Jurkat, Clone E6-1 (cell line): ENCODE results near the gene CFAP70.
"Not testable (repeated sequence)": the region's sequence is repeated elsewhere in the genome, so short reads cannot be mapped to it uniquely, and the experiment has no call there.

Experiments
- DNase-seq: peaks from one replicate; pipeline ENCODE4 v3.0.0-alpha.2; 2011; ENCODE audit warnings: low read depth, low spot score
- H3K4me3 ChIP-seq: 2 replicates; pipeline ENCODE4 v1.5.1; 2011; ENCODE audit warnings: mild to moderate bottlenecking, low read length, control low read depth, moderate library complexity

CFAP70 gene

GRCh38 chr10:73357166-73357565 lies 1.5 kb downstream of the CFAP70 start:
- H3K4me3 ChIP-seq = no peak overlapping the region
- no peak for DNase-seq

GRCh38 chr10:73344269-73344668 lies 14.4 kb downstream of the CFAP70 start:
- no peak for DNase-seq
- H3K4me3 ChIP-seq = no peak overlapping the region

- no peak overlapping the region for H3K4me3 ChIP-seq
- no peak for DNase-seq
Observed at GRCh38 chr10:73340121-73340520, 18.5 kb downstream of the CFAP70 start.

- no peak for DNase-seq
- H3K4me3 ChIP-seq = no peak overlapping the region
Observed at GRCh38 chr10:73339436-73339835, 19.2 kb downstream of the CFAP70 start.

GRCh38 chr10:73338801-73339368 lies 19.8 kb downstream of the CFAP70 start:
- DNase-seq = no peak
- H3K4me3 ChIP-seq = no peak overlapping the region

GRCh38 chr10:73333202-73333601 lies 25.5 kb downstream of the CFAP70 start:
- no peak for DNase-seq

GRCh38 chr10:73332379-73332778 lies 26.3 kb downstream of the CFAP70 start:
- no peak for DNase-seq
- H3K4me3 ChIP-seq = no peak overlapping the region

More at GRCh38 chr10:73333202-73333601, 25.5 kb downstream of the CFAP70 start:
- no peak overlapping the region for H3K4me3 ChIP-seq

GRCh38 chr10:73328523-73328922 lies 30.1 kb downstream of the CFAP70 start:
- H3K4me3 ChIP-seq = not testable (repeated sequence)

GRCh38 chr10:73325290-73325689 lies 33.4 kb downstream of the CFAP70 start:
- DNase-seq, H3K4me3 ChIP-seq: not testable (repeated sequence)

More at GRCh38 chr10:73328523-73328922, 30.1 kb downstream of the CFAP70 start:
- DNase-seq = not testable (repeated sequence)

GRCh38 chr10:73323582-73323981 lies 35.1 kb downstream of the CFAP70 start:
- not testable (repeated sequence) for DNase-seq, H3K4me3 ChIP-seq

- H3K4me3 ChIP-seq = no peak overlapping the region
Observed at GRCh38 chr10:73310475-73310874, 48.2 kb downstream of the CFAP70 start.

GRCh38 chr10:73307203-73307800 lies 51.4 kb downstream of the CFAP70 start:
- no peak overlapping the region for H3K4me3 ChIP-seq
- DNase-seq = no peak

More at GRCh38 chr10:73310475-73310874, 48.2 kb downstream of the CFAP70 start:
- no peak for DNase-seq

- no peak overlapping the region for H3K4me3 ChIP-seq
- no peak for DNase-seq
Observed at GRCh38 chr10:73306171-73306708, 52.4 kb downstream of the CFAP70 start.

GRCh38 chr10:73296946-73297345 lies 61.7 kb downstream of the CFAP70 start:
- no peak for DNase-seq
- H3K4me3 ChIP-seq = no peak overlapping the region

- no peak overlapping the region for H3K4me3 ChIP-seq
- DNase-seq = no peak
Observed at GRCh38 chr10:73293461-73293860, 65.2 kb downstream of the CFAP70 start.

- H3K4me3 ChIP-seq = no peak overlapping the region
- no peak for DNase-seq
Observed at GRCh38 chr10:73289958-73290357, 68.7 kb downstream of the CFAP70 start.

- no peak for DNase-seq
- no peak overlapping the region for H3K4me3 ChIP-seq
Observed at GRCh38 chr10:73287441-73287840, 71.2 kb downstream of the CFAP70 start.

- no peak for DNase-seq
- H3K4me3 ChIP-seq = no peak overlapping the region
Observed at GRCh38 chr10:73281097-73281496, 77.6 kb downstream of the CFAP70 start.

- no peak for DNase-seq
- H3K4me3 ChIP-seq = no peak overlapping the region
Observed at GRCh38 chr10:73264423-73264822, 94.2 kb downstream of the CFAP70 start.

GRCh38 chr10:73263693-73264347 lies 94.8 kb downstream of the CFAP70 start:
- H3K4me3 ChIP-seq = no peak overlapping the region
- peak; percentile 23 for DNase-seq
